Lower lobe of right lung (tissue), 2 donors: ENCODE results near the gene SNX20. TPM values are rescaled to one million over a fixed set of nuclear protein-coding genes. Genes with fewer than 3 reads are reported as not detected.

Experiments
- ATAC-seq, 2 donors: fragments of 200-7000 bp; cut with Tn5 transposase; one replicate each; pipeline ENCODE4 v1.9.1; 2020 to 2022; ENCODE audit warnings: mild to moderate bottlenecking in 2 of 2, moderate library complexity in 2 of 2
- DNase-seq: peaks from one replicate; pipeline ENCODE4 v3.0.0-alpha.2; 2020
- H3K27ac ChIP-seq: fragments of 200-600 bp; one replicate; pipeline ENCODE4 v1.8.0; 2022
- H3K27me3 ChIP-seq: fragments of 200-600 bp; one replicate; pipeline ENCODE4 v1.8.0; 2022; ENCODE audit warnings: low read depth
- H3K36me3 ChIP-seq: fragments of 200-600 bp; one replicate; pipeline ENCODE4 v1.8.0; 2022; ENCODE audit warnings: mild to moderate bottlenecking
- H3K4me1 ChIP-seq: fragments of 200-600 bp; one replicate; pipeline ENCODE4 v1.8.0; 2022
- H3K4me3 ChIP-seq: fragments of 200-600 bp; one replicate; pipeline ENCODE4 v1.8.0; 2022; ENCODE audit warnings: mild to moderate bottlenecking
- H3K9me3 ChIP-seq: fragments of 200-600 bp; one replicate; pipeline ENCODE4 v1.8.0; 2022
- intact Hi-C: fragments of 100-400 bp; cut with DNase I; formaldehyde crosslinking; loops from one replicate; pipeline ENCODE4 v1.11.0; 2022
- total RNA-seq: library from RNA; stranded (reverse); fragmentation: NEBNext Ultra II Directional; extraction: Animal tissue kit (Norgen Biotek cat#: 25700); gene quantifications from one replicate; pipeline ENCODE4 v1.2.1, GENCODE V29; 2021
- TF ChIP-seq, protein P1 (sequence below): fragments of 200-600 bp; IDR thresholded peaks from one replicate; pipeline ENCODE4 v1.8.0; 2022; ENCODE audit warnings: antibody characterized with exemption, mild to moderate bottlenecking
- donor health status: DM: no; HTN: yes; CAD: no; lungs with severe emphysema.

The SNX20 gene
- total RNA-seq, 1 donor from 2014 or later: 15.4 TPM

DNA sequence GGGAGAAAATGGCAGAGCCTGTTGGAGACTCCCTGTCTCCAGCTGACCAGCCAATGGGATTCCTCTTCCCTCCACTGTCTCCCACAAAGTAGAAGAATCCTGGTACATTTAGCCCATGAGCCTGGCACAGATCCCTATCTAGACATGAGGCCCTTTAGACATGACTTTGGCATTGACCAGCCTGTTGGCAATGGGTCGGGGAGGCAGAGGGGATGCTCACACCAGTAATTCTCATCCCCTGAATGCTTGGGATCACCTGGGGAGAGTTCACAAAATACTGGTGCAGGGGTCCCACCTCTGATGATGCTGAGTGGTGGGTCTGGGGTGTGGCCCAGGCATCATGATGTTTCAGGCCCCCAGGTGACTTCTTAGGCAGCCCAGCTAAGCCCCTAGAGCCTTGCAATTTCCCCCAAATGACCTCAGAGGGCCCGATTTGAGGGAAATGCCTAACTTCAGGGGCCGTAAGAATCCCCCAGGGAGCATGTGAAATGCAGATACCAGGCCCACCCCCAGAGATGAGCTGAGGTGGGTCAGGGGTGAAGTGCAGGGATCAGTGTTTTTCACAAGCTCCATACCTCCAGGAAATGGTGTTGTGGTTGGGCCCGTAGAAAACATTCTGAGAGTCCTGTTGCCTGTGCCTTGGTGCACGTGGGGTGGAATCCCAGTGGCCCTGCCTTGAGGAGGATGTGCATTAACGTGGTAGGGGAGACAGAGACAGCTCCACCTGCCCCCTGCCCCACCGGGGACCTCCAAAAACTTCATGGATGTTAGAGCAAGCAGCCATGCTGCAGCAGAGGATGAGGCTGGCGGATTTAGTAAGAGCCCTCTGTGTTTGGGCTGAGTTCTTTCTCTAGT lies 42.1 kb downstream of the SNX20 start:
- TF ChIP-seq, protein P1, sequence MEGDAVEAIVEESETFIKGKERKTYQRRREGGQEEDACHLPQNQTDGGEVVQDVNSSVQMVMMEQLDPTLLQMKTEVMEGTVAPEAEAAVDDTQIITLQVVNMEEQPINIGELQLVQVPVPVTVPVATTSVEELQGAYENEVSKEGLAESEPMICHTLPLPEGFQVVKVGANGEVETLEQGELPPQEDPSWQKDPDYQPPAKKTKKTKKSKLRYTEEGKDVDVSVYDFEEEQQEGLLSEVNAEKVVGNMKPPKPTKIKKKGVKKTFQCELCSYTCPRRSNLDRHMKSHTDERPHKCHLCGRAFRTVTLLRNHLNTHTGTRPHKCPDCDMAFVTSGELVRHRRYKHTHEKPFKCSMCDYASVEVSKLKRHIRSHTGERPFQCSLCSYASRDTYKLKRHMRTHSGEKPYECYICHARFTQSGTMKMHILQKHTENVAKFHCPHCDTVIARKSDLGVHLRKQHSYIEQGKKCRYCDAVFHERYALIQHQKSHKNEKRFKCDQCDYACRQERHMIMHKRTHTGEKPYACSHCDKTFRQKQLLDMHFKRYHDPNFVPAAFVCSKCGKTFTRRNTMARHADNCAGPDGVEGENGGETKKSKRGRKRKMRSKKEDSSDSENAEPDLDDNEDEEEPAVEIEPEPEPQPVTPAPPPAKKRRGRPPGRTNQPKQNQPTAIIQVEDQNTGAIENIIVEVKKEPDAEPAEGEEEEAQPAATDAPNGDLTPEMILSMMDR: no peak
- Histone ChIP-seq H3K36me3 (no peaks in the 10 kb centered on the region), H3K27me3 (no peaks in the 10 kb centered on the region), H3K9me3 (no peaks in the 10 kb centered on the region), H3K27ac (no peak overlapping the region), H3K4me1 (no peaks in the 10 kb centered on the region), H3K4me3 (no peak overlapping the region)
- ATAC-seq (no peak), DNase-seq (no peak)
- intact Hi-C loops: no loop called here

DNA sequence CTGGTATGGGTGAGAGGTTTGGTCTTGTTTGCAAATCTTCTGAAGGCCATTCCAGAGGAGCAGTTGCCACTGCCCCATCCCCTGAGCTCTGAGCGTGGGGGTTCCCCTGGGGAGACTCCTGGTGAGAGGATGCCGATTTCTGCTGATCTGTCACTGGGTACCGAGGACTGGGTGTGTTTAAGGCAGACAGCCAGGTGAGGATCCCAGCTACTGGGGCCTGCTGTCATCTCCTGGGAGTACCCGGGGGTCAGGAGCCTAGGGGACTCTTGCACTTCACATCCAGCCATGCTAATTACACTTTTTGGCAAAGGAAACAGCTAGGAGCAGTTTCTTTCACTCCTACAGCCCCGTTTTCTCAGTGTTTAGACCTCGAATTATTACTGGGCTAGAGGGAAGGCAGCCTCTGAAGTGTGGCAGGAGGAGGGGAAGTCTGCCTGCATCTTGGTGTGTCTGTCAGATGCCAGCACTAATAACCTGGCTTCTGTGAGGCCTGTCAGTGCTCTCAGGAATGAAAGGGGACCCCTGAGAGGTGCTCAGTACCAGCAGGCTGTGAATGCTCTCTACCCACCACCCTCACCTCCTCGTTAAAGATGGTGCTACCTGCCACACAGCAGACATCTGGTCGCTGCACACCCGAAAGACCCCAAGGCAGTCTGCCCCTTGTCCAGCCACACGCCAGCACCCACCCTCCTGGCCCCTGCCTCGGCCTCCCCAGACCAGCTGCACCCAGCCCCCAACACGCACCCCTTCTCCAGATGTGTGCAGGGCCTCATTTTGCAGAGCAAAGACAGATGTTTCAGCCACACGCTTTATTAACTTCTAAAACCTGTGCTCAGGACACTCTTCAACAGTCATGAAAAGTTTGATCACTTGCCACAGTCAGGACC lies 43.2 kb downstream of the SNX20 start:
- intact Hi-C loops: no loop called here
- no peak for DNase-seq
- Histone ChIP-seq H3K4me1 (no peaks in the 10 kb centered on the region), H3K27ac (no peak overlapping the region), H3K9me3 (no peaks in the 10 kb centered on the region), H3K36me3 (peaks cover 5% of the 10 kb centered on the region), H3K27me3 (no peaks in the 10 kb centered on the region), H3K4me3 (no peak overlapping the region)
- ATAC-seq: no peak
- TF ChIP-seq, protein P1: no peak

DNA sequence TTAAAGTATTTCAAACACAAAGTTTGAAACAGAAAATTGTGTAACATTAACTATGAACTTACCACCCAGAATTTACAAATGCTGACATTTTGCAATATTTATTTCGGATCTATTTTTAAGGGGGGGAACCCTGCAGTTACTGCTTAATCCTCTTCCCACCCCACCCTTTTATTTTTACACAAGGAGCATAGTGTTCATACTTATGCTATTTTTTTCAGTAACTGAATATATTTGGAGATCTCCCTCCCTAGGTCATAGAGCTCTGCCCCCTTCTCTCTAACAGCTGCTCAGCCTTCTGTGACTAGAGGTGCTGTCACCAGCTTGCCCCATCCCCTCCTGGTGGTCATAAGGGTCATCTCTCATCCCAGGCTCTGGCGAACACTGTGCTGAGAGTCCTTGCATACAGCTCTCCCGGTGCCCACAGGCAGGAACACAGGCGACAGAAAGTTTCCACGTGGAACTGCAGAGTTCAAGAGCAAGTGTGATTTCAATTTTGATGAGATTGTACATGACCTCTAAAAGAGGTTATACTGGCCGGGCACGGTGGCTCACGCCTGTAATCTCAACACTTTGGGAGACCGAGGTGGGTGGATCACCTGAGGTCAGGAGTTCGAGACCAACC lies 44.2 kb downstream of the SNX20 start:
- peaks cover 6% of the 10 kb centered on the region for H3K36me3 ChIP-seq

DNA sequence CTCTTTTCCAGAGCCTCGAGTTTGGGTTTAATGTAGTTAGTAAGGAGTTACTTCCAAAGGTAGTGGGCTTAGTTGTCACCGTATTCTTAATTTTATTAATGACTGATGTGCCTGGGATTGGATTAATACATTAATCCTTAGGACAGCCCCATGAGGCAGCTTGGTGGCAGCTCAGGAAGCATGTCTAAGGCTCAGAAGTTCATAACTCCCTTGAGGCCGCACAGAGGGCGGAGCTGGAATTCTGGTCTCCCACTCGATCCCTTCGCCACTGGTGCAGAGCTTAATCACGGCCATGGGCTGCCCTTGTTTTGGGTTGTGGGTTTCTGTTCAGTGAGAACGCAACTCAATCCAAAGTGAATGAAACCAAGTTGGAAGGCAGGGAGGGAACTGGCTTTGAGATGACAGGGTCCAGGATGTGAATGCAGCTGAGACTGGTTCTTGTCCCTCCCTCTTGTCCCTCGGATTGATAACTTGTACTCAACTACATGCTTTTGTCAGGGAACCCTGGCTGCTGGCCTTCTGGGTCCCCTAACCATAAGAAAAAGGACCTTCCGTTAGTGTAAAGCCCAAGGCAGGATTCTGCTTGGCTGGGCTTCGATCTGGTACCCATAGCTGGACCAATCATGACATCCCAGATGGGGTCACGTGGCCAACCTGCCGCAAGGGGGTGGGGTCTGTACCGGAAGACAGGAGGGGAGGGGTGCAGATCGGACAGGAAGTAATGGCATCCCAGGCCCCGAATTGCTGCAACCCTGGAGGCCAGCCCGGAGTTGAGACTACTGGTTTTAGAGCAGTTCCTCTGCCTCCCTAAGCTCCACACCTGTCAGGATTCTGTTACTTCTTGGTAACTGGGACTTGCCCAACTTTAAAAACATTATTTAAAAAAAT lies 45.4 kb downstream of the SNX20 start:
- ATAC-seq: no peak
- Histone ChIP-seq H3K36me3 (peaks cover 16% of the 10 kb centered on the region), H3K4me1 (no peaks in the 10 kb centered on the region), H3K27me3 (no peaks in the 10 kb centered on the region), H3K4me3 (no peak overlapping the region), H3K27ac (no peak overlapping the region), H3K9me3 (no peaks in the 10 kb centered on the region)
- TF ChIP-seq, protein P1: no peak
- intact Hi-C loops: no loop called here
- DNase-seq: no peak

More for the DNA sequence above, 44.2 kb downstream of the SNX20 start:
- Histone ChIP-seq H3K4me3 (no peak overlapping the region), H3K27ac (no peak overlapping the region), H3K4me1 (no peaks in the 10 kb centered on the region), H3K27me3 (no peaks in the 10 kb centered on the region), H3K9me3 (no peaks in the 10 kb centered on the region)
- DNase-seq (no peak), ATAC-seq (no peak)
- TF ChIP-seq, protein P1: no peak
- intact Hi-C loops: no loop called here
